ENCODE results near the gene DPH1.
A peak's percentile ranks its signal among the peaks of the same experiment; 100 is the strongest.

DPH1 gene

GRCh38 chr17:2027528-2028233, 2.3 kb upstream of the DPH1 start:
- no peak for DNase-seq

GRCh38 chr17:2028234-2028614, 1.7 kb upstream of the DPH1 start:
- no peak for DNase-seq

GRCh38 chr17:2028737-2029136, 1.2 kb upstream of the DPH1 start:
- DNase-seq, result no peak

- DNase-seq, result no peak
These were observed 818 bp downstream of the DPH1 start for GRCh38 chr17:2030779-2031163.

GRCh38 chr17:2033153-2033552, 3.2 kb downstream of the DPH1 start:
- DNase-seq, result no peak

- no peak for DNase-seq
These were observed 4.2 kb downstream of the DPH1 start for GRCh38 chr17:2034157-2034556.

GRCh38 chr17:2034806-2035540, 5.0 kb downstream of the DPH1 start:
- DNase-seq, result no peak

- no peak for DNase-seq
These were observed 5.9 kb downstream of the DPH1 start for GRCh38 chr17:2035541-2036488.

- DNase-seq, result no peak
These were observed 7.2 kb downstream of the DPH1 start for GRCh38 chr17:2037155-2037554.

- DNase-seq, result no peak
These were observed 10.4 kb downstream of the DPH1 start for GRCh38 chr17:2040219-2040827.

- DNase-seq, result no peak
These were observed 11.1 kb downstream of the DPH1 start for GRCh38 chr17:2040942-2041560.

GRCh38 chr17:2041561-2042389, 11.8 kb downstream of the DPH1 start, which contains the start of gene OVCA2:
OVCA2 (plus strand) TSS chr17:2042022; CDS start chr17:2042048, 26 bp downstream.
- peak; percentile 98 for DNase-seq

- DNase-seq, result no peak
These were observed 12.5 kb downstream of the DPH1 start for GRCh38 chr17:2042390-2042847.

- DNase-seq, result no peak
These were observed 13.0 kb downstream of the DPH1 start for GRCh38 chr17:2042933-2043332.

GRCh38 chr17:2043785-2044184, 13.8 kb downstream of the DPH1 start:
- no peak for DNase-seq

GRCh38 chr17:2044263-2044894, 14.4 kb downstream of the DPH1 start:
- DNase-seq, result no peak

- DNase-seq, result no peak
These were observed 17.6 kb downstream of the DPH1 start for GRCh38 chr17:2047590-2047989.

GRCh38 chr17:2048805-2049204, 18.9 kb downstream of the DPH1 start:
- no peak for DNase-seq

GRCh38 chr17:2049333-2050299, 19.7 kb downstream of the DPH1 start:
- DNase-seq, result peak; percentile 94

Measured in activated T-cell treated with anti-CD3 and anti-CD28 coated beads, Interleukin-2, amount 50 U/mL, for 1 hour (primary cell).